Body of pancreas (tissue), 4 donors: ENCODE data around the gene SMURF2. TPM values are rescaled to one million over a fixed set of nuclear protein-coding genes. Genes with fewer than 3 reads are reported as not detected.

Experiments
- ATAC-seq: fragments of 150-250 bp; one replicate; pipeline ENCODE4 v1.9.1; 2016
- DNase-seq, 4 donors: peaks; one replicate each; pipeline ENCODE4 v3.0.0-alpha.2; 2019
- H3K27ac ChIP-seq, 4 donors: fragments of 200-600 bp; sonication (generic); 1 replicate in 3 of 4; 2 replicates in 1 of 4; pipeline versions ENCODE4 v1.5.1 to v1.6.1; 2016 to 2019; ENCODE audit warnings: mild to moderate bottlenecking in 1 of 4, mixed read lengths in 1 of 4, moderate library complexity in 1 of 4
- H3K27me3 ChIP-seq, 2 donors: fragments of 200-600 bp; sonication (generic); one replicate each; pipeline ENCODE4 v1.6.0; 2016; ENCODE audit warnings: mild to moderate bottlenecking in 1 of 2
- H3K36me3 ChIP-seq, 2 donors: fragments of 200-600 bp; sonication (generic); replicated peaks in 1 of 2; 2 replicates each; pipeline ENCODE4 v1.5.1; 2016; ENCODE audit warnings: low read depth in 2 of 2; ENCODE audit not compliant: insufficient read depth in 1 of 2
- H3K4me1 ChIP-seq: fragments of 200-600 bp; sonication (generic); one replicate; pipeline ENCODE4 v1.6.0; 2016
- H3K4me3 ChIP-seq, 2 donors: fragments of 200-600 bp; sonication (generic); 1 replicate in 1 of 2; 2 replicates in 1 of 2; pipeline ENCODE4 v1.5.1; 2016 to 2019
- H3K9me3 ChIP-seq, 3 donors: fragments of 200-600 bp; sonication (generic); 1 replicate in 2 of 3; 2 replicates in 1 of 3; pipeline ENCODE4 v1.5.1; 2016
- CTCF ChIP-seq, 7 experiments: fragments of 450-650 bp in 4 of 7; fragments of 200-600 bp in 3 of 7; sonication (generic) in 3 of 7; IDR thresholded peaks; one replicate each; pipeline ENCODE4 v1.5.1; 2016 to 2019; ENCODE audit warnings: antibody characterized with exemption in 7 of 7
- POLR2A ChIP-seq, 3 donors: fragments of 450-650 bp; IDR thresholded peaks; one replicate each; pipeline ENCODE4 v1.6.1; 2016; ENCODE audit warnings: antibody characterized with exemption in 3 of 3, mild to moderate bottlenecking in 2 of 3
- WGBS, 2 donors: methylation state at CpG; one replicate each; pipeline ENCODE4 v1.1.5; 2017; 5-methylcytosine and 5-hydroxymethylcytosine counted together
- intact Hi-C: fragments of 100-400 bp; cut with DNase I; formaldehyde crosslinking; loops from one replicate; pipeline ENCODE4 v1.15.1; 2023
- total RNA-seq, 2 donors: library from RNA; depleted of rRNA; stranded (reverse); fragments of >200 nt; gene quantifications; one replicate each; pipeline ENCODE4 v1.1.0, GENCODE V29; 2016

The SMURF2 gene
- total RNA-seq, 2 donors from 2014 or later = 10.6 to 15.5 TPM

- ATAC-seq (no peak), DNase-seq (no peak)
- Histone ChIP-seq H3K9me3 (no peaks in the 10 kb centered on the region), H3K4me1 (peaks cover 15% of the 10 kb centered on the region), H3K4me3 (no peak overlapping the region), H3K27me3 (no peaks in the 10 kb centered on the region), H3K27ac (no peak overlapping the region), H3K36me3 (no peaks in the 10 kb centered on the region)
- intact Hi-C loops = no loop called here
- 67 to 88% methylated on average over 1 of the region's 1 CpG for WGBS, 2 donors
- no peak for TF ChIP-seq CTCF (IDR thresholded peaks at IDR 0.05)
- TF ChIP-seq POLR2A (IDR thresholded peaks at IDR 0.05) = no peak
These were observed 26.3 kb downstream of the SMURF2 start for GRCh38 chr17:64635647-64636305.

- intact Hi-C loops = no loop called here
- H3K9me3 ChIP-seq = no peaks in the 10 kb centered on the region
- no peak overlapping the region for H3K4me3 ChIP-seq
- no peaks in the 10 kb centered on the region for H3K27me3 ChIP-seq
- WGBS, 2 donors = 95 to 100% methylated on average over 1 of the region's 1 CpG
- no peak for TF ChIP-seq POLR2A (IDR thresholded peaks at IDR 0.05)
- TF ChIP-seq CTCF (IDR thresholded peaks at IDR 0.05) = no peak
- no peak for ATAC-seq
- H3K36me3 ChIP-seq = no peaks in the 10 kb centered on the region
- no peak overlapping the region for H3K27ac ChIP-seq
- DNase-seq = no peak
- H3K4me1 ChIP-seq = peaks cover 21% of the 10 kb centered on the region
These were observed 27.9 kb downstream of the SMURF2 start for GRCh38 chr17:64634218-64634617.

GRCh38 chr17:64632606-64633005, 29.5 kb downstream of the SMURF2 start:
- no peak overlapping the region for H3K27ac ChIP-seq
- ATAC-seq (no peak), DNase-seq (no peak)
- H3K27me3 ChIP-seq = no peaks in the 10 kb centered on the region
- peaks cover 21% of the 10 kb centered on the region for H3K4me1 ChIP-seq
- no peak overlapping the region for H3K4me3 ChIP-seq
- 63 to 71% methylated on average over 2 of the region's 2 CpGs for WGBS, 2 donors
- TF ChIP-seq POLR2A (IDR thresholded peaks at IDR 0.05) (no peak), CTCF (IDR thresholded peaks at IDR 0.05) (no peak)
- intact Hi-C loops = no loop called here
- no peaks in the 10 kb centered on the region for H3K9me3 ChIP-seq
- no peaks in the 10 kb centered on the region for H3K36me3 ChIP-seq

GRCh38 chr17:64632194-64632593, 29.9 kb downstream of the SMURF2 start:
- Histone ChIP-seq H3K4me1 (peaks cover 25% of the 10 kb centered on the region), H3K36me3 (no peaks in the 10 kb centered on the region), H3K27ac (no peak overlapping the region), H3K27me3 (no peaks in the 10 kb centered on the region), H3K4me3 (no peak overlapping the region), H3K9me3 (no peaks in the 10 kb centered on the region)
- DNase-seq (no peak), ATAC-seq (no peak)
- TF ChIP-seq POLR2A (IDR thresholded peaks at IDR 0.05) (no peak), CTCF (IDR thresholded peaks at IDR 0.05) (no peak)
- 56 to 57% methylated on average over 3 of the region's 3 CpGs for whole genome bisulfite sequencing, 2 donors
- intact Hi-C loops = no loop called here
